Measurements from ENCODE around the gene KRTAP29-1.

GRCh38 chr17:41351177-41351576 is 48.5 kb upstream of the KRTAP29-1 start:
- TF ChIP-seq TSHZ2 (CRISPR knock-in tag; IDR thresholded peaks at IDR 0.05) (no peak), ZFP30 (CRISPR knock-in tag; IDR thresholded peaks at IDR 0.05) (no peak), ZNF8 (CRISPR knock-in tag; IDR thresholded peaks at IDR 0.05) (no peak)
